AG10803 (cell line): Measurements from ENCODE around the gene RAB34.

Experiments used
- DNase-seq: peaks from one replicate; pipeline ENCODE4 v3.0.0; 2010; ENCODE audit warnings: low read depth
- H3K4me3 ChIP-seq: 2 replicates; pipeline ENCODE4 v1.5.1; 2011; ENCODE audit warnings: mild to moderate bottlenecking, low read length, control low read depth
- CTCF ChIP-seq: conservative IDR thresholded peaks from 2 replicates; pipeline ENCODE4 v1.5.1; 2011; ENCODE audit warnings: mild to moderate bottlenecking, low read length, control low read depth, inconsistent platforms

RAB34 gene

GRCh38 chr17:28729950-28730330 is 12.3 kb upstream of the RAB34 start:
- TF ChIP-seq CTCF = no peak
- H3K4me3 ChIP-seq = no peak overlapping the region
- no peak for DNase-seq

GRCh38 chr17:28728364-28729200 is 10.9 kb upstream of the RAB34 start, which contains the start of gene NEK8:
Gene NEK8, plus strand, starts transcription at chr17:28728788. Its CDS starts 26 bp downstream, at chr17:28728814.
- DNase-seq = peak; percentile 86
- H3K4me3 ChIP-seq = peak within 1 kb of the TSS; percentile 90
- TF ChIP-seq CTCF = no peak

DNA sequence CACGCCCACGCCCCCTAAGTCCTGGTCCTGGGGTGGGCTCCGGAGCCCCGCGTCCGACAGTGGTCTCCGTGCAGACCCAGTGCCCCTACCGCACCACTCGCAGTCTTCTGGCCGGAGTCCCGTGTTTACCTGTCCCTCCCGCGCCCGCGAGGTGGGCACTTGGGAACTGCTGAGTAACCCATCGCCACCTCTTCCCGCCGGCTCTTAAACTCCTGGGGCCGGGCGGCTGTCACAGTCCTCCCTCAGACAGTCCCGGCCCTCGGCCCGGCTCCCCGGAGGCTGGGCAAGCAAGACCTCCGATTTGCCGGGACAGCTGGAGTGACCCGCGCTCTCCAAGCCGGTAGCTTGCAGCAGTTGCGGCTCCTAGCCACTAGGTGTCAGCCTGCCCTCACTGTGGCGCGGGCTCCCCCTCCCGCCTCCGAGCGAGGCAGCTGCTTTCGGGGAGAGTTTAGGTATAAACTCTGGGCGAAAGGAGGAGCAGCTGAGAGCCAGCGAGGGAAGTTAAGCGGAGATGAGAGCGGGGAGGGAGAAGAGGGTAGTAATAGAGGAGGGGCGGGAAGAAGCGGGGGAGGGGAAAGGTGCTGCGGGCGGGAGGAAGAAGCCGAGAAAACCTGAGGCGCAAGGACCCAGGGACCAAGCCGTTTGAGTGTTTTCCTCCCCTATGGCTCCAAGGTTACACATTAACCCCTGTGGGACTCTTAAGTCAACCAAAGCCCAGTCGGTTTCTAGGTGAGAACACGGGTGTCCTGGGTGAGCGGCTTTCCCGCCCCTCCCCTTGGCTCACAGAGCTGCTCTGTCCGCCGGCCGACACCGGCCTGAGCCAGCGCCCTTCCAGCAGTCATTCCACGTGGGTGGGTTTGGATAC is 9.2 kb upstream of the RAB34 start:
- H3K4me3 ChIP-seq = peak overlapping the region; percentile 80
- DNase-seq = peak; percentile 87
- peak; percentile 88 for TF ChIP-seq CTCF

GRCh38 chr17:28726226-28726626 is 8.6 kb upstream of the RAB34 start, which contains the start of gene TLCD1:
Gene TLCD1, minus strand, starts transcription at chr17:28726233. Its CDS starts 136 bp downstream, at chr17:28726097.
- H3K4me3 ChIP-seq = peak within 1 kb of the TSS; percentile 80
- DNase-seq = peak; percentile 32
- no peak for TF ChIP-seq CTCF

DNA sequence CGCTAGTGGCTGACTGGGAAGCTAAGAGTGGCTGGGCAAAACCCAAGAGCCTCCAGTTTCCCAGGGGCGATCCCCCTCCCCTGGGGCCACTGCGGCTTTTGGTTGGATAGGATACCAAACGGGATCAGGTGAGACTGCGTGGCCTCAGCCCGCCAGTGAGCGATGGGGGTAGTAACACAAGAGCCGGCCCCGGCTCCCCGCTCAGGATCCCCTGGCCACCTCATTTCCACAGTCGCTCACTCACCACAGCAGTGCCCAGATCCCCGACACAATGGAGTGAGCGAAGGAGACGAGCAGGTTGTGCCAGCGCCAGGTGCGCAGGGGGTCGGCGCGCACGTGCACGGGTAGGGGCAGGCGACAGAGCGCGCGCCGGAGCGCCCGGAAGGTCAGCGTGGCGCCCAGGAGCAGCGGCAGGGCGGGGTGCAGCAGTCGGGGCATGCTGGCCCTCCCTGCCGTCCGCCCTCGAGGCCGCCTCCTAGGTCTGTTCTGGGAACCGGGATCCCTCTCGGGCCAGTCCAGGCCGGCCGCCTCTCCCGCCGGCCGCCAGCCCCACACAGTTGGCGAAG is 8.1 kb upstream of the RAB34 start:
- TF ChIP-seq CTCF = no peak
- H3K4me3 ChIP-seq = peak overlapping the region; percentile 80
- DNase-seq = peak; percentile 78

GRCh38 chr17:28725166-28725659 is 7.5 kb upstream of the RAB34 start:
- peak overlapping the region; percentile 80 for H3K4me3 ChIP-seq
- peak; percentile 16 for TF ChIP-seq CTCF
- DNase-seq = peak; percentile 54
